ENCODE measurements around the gene EVI5. TPM values are rescaled to one million over a fixed set of nuclear protein-coding genes. Genes with fewer than 3 reads are reported as not detected.
"Not testable (repeated sequence)": the region's sequence is repeated elsewhere in the genome, so short reads cannot be mapped to it uniquely, and the experiment has no call there.

Gene EVI5
- polyA plus RNA-seq, 4 donors: 18.6 to 21.8 (median 21.3) TPM

DNA sequence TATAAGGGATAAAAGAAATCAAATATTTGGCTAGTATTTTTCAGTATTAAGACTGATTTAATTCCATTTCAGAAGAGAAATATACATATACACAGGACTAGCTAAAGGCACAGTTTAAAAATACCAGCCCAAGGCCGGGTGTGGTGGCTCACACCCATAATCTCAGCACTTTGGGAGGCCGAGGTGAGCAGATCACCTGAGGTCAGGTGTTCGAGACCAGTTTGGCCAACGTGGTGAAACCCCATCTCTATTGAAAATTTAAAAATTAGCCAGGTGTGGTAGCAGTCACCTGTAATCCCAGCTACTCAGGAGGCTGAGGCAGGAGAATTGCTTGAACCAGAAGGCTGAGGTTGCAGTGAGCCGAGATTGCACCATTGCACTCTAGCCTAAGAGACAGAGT is 200.1 kb downstream of the EVI5 start:
- DNase-seq (ENCODE audit: low read depth in 4 of 4, low spot score in 3 of 4): not testable (repeated sequence)

DNA sequence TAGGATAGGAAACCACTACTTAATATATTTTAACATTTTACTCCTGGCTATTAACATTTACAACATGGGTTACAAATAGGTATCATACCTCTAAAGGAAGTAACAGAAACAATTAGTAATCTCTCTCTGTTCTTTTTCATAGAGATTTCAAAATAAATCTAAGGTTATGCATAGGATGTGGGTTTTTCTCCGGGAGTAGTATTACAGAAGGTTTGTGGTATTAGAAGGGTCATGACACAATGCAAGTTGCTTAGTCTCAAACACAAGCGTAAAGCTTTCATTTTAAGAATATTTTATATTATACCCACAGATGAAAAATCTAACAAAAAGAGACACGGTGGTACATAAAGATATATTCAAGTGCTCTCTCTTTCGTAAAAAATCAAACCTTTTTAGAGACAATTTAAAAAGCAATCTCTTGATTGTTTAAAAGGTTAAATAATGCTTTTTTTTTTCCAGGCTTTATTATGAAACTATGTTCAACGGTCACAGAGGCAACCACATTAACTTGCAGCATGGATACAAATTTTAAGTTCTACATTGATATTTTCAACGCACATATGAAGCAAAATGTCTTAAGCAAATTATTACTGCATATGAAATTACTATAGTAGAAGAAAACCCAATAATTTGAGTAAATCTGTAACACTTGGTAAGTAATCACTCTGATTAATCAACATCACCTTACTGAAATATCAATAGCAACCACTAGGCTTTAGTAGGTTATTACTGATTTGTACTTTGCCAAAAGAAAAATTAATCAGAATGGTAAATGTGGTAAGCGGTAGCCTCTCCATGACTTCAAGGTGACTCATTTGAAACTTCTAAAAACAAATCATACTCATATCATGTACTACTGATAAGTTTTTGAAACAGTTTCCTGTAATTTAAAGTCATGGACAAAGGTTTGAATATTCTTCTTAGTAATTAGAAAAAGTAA is 200.8 kb downstream of the EVI5 start:
- no peak for DNase-seq (ENCODE audit: low read depth in 4 of 4, low spot score in 3 of 4)

GRCh38 chr1:92577261-92577895 is 207.5 kb downstream of the EVI5 start:
- DNase-seq (ENCODE audit: low read depth in 4 of 4, low spot score in 3 of 4): no peak

GRCh38 chr1:92575123-92575522 is 209.8 kb downstream of the EVI5 start:
- no peak for DNase-seq (ENCODE audit: low read depth in 4 of 4, low spot score in 3 of 4)

DNA sequence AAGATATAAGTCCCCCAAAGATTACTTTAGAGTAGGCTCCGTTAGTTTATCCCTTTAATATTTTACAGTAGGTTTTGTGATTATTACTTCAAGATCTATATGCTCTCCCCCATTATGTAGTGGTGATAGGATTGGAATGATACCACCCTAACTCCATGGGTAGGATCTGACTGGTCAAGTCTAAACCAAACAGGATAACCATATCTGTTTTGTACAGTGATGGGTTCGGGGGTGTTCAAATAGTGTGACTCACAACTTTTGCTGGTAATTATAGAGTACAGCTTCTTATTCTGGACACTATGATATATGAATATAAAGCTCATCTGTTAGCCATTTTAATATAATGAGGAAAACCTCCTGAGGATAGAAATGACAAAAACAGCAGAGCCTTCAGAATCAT is 212.4 kb downstream of the EVI5 start:
- DNase-seq (ENCODE audit: low read depth in 4 of 4, low spot score in 3 of 4): no peak

GRCh38 chr1:92571578-92571977 is 213.3 kb downstream of the EVI5 start:
- no peak for DNase-seq (ENCODE audit: low read depth in 4 of 4, low spot score in 3 of 4)

DNA sequence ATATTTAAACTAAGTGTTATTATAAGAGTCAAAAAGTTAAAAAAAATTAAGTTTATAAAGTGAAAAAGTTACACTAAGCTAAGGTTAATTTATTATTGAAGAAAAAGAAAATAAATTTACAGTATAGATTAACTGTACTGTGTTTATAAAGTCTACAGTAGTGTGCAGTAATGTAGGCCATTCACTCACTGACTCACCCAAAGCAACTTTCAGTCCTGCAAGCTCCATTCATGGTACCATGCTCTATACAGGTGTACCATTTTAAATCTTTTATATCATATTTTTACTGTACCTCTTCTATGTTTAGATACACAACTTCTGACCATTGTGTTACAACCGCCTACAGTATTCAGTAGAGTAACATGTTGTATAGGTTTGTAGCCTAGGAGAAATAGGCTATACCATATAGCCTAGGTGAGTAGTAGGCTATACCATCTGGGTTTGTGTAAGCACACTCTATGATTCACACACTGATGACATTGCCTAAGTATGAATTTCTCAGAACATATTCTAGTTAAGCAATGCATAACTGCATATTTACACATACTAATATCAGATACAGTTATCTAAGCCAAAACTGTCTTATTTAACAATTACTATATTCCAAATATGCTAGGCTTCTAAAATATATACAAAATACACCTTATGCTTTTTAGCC is 217.6 kb downstream of the EVI5 start:
- DNase-seq (ENCODE audit: low read depth in 4 of 4, low spot score in 3 of 4): no peak

- no peak for DNase-seq (ENCODE audit: low read depth in 4 of 4, low spot score in 3 of 4)
Measured at GRCh38 chr1:92563457-92564216, 221.3 kb downstream of the EVI5 start.

DNA sequence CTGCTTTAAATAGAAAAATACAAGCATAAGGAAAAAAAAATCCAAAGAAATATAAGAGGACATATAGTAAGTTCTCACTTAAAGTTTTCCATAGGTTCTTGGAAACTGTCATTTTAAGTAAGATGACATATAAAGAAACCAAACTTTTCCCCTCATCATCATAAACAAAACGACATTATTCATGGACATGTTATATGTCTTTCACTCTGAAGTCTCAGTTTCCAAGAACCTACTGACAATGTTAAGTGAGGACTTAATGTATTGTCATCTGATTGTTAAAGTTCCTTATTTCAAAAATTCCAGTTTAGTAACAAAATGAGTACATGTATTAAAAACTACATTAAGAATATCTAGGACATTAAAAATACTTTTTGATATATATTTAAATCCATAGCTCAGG is 228.6 kb downstream of the EVI5 start:
- DNase-seq (ENCODE audit: low read depth in 4 of 4, low spot score in 3 of 4): no peak

DNA sequence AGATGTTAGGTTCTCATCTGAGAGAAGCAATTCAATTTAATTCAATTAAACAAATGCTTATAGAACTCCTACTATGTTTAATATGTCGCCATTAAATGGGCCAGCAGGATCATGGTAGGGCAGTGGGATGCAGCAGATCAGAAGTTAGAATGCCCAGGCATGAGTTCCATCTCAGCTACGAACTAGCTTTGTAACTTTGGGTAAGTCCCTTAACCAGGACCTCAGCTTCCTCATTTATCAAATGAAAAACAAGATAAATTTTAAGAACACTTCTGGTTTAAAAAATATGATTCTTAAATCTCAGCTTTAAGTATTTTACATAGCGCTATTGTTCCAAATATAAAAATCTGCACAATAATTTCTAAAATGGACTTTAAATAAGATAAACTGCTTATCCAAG is 230.7 kb downstream of the EVI5 start:
- no peak for DNase-seq (ENCODE audit: low read depth in 4 of 4, low spot score in 3 of 4)

DNA sequence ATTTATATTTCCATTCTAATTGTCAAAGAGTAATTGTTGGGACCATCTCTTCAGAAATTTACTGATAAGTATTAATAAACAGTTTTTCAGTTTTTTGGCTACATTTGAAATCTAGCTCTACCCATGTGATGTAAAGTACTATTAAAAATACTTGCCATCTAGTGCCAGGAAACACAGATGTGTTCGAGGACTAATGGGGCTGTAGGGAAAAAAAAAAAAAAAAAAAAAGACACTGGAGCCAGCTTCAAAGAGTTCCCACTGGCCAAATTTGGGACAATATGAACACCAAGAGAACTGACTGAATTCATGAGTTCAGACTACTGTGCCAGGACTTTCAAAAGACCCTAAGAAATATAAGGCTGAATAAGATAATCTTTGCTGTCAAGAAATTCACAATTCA is 233.0 kb downstream of the EVI5 start:
- no peak for DNase-seq (ENCODE audit: low read depth in 4 of 4, low spot score in 3 of 4)

DNA sequence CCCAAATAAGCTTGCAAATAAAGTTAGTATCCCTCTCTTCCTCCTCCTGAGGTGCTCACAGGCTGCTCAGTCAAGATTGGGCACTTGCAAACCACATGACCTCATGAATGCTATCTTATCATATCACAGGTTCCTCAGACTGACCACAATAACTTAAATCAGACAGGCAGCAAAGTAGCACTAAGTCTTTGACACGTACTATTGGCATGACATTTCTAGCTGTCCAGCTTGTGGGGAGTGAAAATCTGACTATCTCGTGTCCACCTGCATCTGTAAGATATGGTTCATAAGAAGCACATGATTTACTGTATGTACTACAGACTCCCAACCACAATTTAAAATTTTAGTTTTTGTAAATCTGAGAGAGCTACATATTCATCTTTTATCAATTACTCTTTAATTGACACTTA is 240.1 kb downstream of the EVI5 start:
- no peak for DNase-seq (ENCODE audit: low read depth in 4 of 4, low spot score in 3 of 4)

DNA sequence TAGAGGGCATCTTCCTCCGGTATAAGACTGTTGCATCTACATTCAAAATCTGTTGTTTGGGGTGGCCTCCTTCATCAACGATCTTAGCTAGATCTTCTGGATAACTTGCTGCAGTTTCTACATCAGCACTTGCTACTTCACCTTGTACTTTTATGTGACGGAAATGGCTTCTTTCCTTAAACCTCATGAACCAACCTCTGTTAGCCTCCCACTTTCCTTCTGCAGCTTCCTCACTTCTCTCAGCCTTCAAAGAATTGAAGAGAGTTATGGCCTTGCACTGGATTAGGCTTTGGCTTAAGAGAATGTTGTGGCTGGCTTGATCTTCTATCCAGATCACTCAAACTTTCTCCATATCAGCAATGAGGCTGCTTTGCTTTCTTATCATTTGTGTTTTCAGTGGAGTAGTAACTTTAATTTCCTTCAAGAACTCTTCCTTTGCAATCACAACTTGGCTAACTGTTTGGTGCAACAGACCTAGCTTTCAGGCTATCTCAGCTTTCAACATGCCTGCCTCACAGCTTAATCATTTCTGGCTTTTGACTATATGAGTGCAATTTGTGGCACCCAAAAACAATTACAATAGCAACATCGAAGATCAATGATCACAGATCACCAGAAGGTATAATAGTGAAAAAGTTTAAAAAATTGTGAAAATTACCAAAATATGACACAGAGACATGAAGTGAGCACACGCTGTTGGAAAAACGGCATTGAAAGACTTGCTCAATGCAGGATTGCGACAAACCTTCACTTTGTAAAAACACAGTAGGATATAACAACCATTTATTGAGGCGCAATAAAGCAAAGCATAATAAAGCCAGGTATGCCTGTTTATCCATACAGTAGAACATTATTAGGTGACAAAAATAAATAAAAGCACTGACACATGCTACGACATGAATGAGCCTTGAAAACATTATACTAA is 241.5 kb downstream of the EVI5 start:
- DNase-seq (ENCODE audit: low read depth in 4 of 4, low spot score in 3 of 4): no peak

- DNase-seq (ENCODE audit: low read depth in 4 of 4, low spot score in 3 of 4): no peak
Measured at GRCh38 chr1:92538413-92539061, 246.4 kb downstream of the EVI5 start.

- DNase-seq (ENCODE audit: low read depth in 4 of 4, low spot score in 3 of 4): no peak
Measured at GRCh38 chr1:92538048-92538412, 246.9 kb downstream of the EVI5 start.

DNA sequence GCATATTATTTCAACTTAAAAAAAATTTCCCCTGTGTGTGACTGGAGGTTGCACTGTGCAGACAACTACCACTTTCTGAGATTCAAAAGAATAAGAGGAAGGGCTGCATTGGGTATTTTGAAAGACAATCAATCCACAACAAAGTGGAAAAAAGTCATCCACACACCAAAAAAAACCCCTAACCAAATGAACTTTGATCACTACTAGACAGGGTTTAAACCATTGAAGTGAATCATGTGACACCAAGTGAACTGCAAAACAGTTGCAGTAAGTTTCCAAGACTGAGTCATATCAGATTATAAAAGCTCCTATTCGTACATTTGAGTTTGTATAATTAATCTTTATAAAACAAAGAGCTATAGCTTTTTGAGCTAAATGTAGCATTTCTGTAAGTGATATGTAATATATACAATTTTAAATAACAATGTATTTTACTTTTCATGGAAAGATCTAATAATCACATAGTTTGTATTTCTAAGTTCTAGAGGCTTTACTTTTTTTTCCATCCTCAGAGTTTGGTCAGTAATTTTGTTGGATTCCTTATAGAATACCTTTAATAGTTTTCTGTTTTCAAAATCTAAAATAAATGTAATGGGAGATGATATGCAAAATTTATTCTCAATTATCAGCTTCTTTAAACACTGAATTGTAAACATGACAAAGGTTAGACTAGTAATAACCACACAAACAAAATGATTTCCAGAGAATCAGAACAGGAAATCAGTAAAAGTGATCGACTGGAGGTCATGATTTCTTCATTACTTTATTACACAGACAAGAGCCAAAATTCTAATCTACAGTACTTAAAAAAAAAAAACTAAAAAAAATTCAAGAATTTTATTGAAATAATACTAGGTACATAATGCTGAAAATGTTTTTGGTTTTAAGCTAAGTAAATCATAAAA is 247.7 kb downstream of the EVI5 start:
- DNase-seq (ENCODE audit: low read depth in 4 of 4, low spot score in 3 of 4): peak in 1 of 4 donors; percentile 4

- no peak for DNase-seq (ENCODE audit: low read depth in 4 of 4, low spot score in 3 of 4)
Measured at GRCh38 chr1:92536211-92536979, 248.5 kb downstream of the EVI5 start.

All from right renal pelvis (tissue), 4 donors.